ENCODE results near the gene CPT1A. TPM values are rescaled to one million over a fixed set of nuclear protein-coding genes. Genes with fewer than 3 reads are reported as not detected.
A peak's percentile ranks its signal among the peaks of the same experiment; 100 is the strongest.

The CPT1A gene
- total RNA-seq, 2 donors from 2014 or later = 53.1 to 56.3 TPM

- Histone ChIP-seq H3K4me1 (peaks cover 0 to 66% of the 10 kb centered on the region in 2 donors), H3K9me3 (no peaks in the 10 kb centered on the region), H3K27ac (peak overlapping the region in 1 of 2 donors; percentile 31), H3K27me3 (no peaks in the 10 kb centered on the region), H3K36me3 (peaks cover 24% of the 10 kb centered on the region), H3K4me3 (no peak overlapping the region)
- DNase-seq (ENCODE audit: low spot score) = no peak
- no peak for TF ChIP-seq CTCF (IDR thresholded peaks at IDR 0.05)
Observed at GRCh38 chr11:68832476-68833181, 9.1 kb downstream of the CPT1A start.

- no peaks in the 10 kb centered on the region for H3K27me3 ChIP-seq
- DNase-seq (ENCODE audit: low spot score) = no peak
- H3K36me3 ChIP-seq = peaks cover 24% of the 10 kb centered on the region
- H3K27ac ChIP-seq = no peak overlapping the region
- H3K9me3 ChIP-seq = no peaks in the 10 kb centered on the region
- H3K4me3 ChIP-seq = no peak overlapping the region
- peaks cover 0 to 54% of the 10 kb centered on the region in 2 donors for H3K4me1 ChIP-seq
- no peak for TF ChIP-seq CTCF (IDR thresholded peaks at IDR 0.05)
Observed at GRCh38 chr11:68831124-68831523, 10.6 kb downstream of the CPT1A start.

- no peak for TF ChIP-seq CTCF (IDR thresholded peaks at IDR 0.05)
- Histone ChIP-seq H3K4me1 (peaks cover 0 to 47% of the 10 kb centered on the region in 2 donors), H3K4me3 (no peak overlapping the region), H3K9me3 (no peaks in the 10 kb centered on the region), H3K27ac (no peak overlapping the region), H3K27me3 (no peaks in the 10 kb centered on the region), H3K36me3 (peaks cover 24% of the 10 kb centered on the region)
- DNase-seq (ENCODE audit: low spot score) = no peak
Observed at GRCh38 chr11:68829581-68829980, 12.1 kb downstream of the CPT1A start.

GRCh38 chr11:68828957-68829356 is 12.8 kb downstream of the CPT1A start:
- Histone ChIP-seq H3K27ac (peak overlapping the region in 1 of 2 donors; percentile 16), H3K9me3 (no peaks in the 10 kb centered on the region), H3K4me1 (peaks cover 0 to 47% of the 10 kb centered on the region in 2 donors), H3K27me3 (no peaks in the 10 kb centered on the region), H3K36me3 (peaks cover 24% of the 10 kb centered on the region), H3K4me3 (no peak overlapping the region)
- DNase-seq (ENCODE audit: low spot score) = no peak
- no peak for TF ChIP-seq CTCF (IDR thresholded peaks at IDR 0.05)

GRCh38 chr11:68828155-68828931 is 13.4 kb downstream of the CPT1A start:
- no peaks in the 10 kb centered on the region for H3K9me3 ChIP-seq
- H3K27me3 ChIP-seq = no peaks in the 10 kb centered on the region
- no peak for DNase-seq (ENCODE audit: low spot score)
- peaks cover 18% of the 10 kb centered on the region for H3K36me3 ChIP-seq
- no peak overlapping the region for H3K4me3 ChIP-seq
- no peak for TF ChIP-seq CTCF (IDR thresholded peaks at IDR 0.05)
- peaks cover 0 to 45% of the 10 kb centered on the region in 2 donors for H3K4me1 ChIP-seq
- peak overlapping the region in 1 of 2 donors; percentile 16 for H3K27ac ChIP-seq

All from right atrium auricular region (tissue), 2 donors.